ENCODE data around the gene CEP83. TPM values are rescaled to one million over a fixed set of nuclear protein-coding genes. Genes with fewer than 3 reads are reported as not detected.
A peak's percentile ranks its signal among the peaks of the same experiment; 100 is the strongest.

Gene CEP83
- total and polyA plus RNA-seq, 2 experiments from 2014 or later, result 5.8 to 6.9 TPM

DNA sequence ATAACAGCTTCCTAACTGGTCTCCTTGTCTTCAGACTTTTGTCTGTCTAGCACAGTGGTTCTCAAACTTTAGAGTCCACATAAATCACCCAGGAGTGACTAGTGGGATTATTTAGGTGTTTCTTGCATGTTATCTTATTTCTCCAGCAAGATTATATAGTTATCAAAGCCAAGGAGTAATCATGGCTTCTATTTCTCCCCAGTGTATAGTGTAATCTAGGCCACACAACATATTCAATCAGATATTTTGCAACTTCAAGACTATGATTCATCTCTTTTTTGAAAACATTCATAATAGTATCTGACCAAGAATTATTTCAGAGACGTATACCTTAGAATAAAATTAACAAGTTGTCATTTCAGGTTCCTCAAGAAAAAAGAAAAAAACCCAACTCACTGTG is 131.9 kb downstream of the CEP83 start:
- Histone ChIP-seq H3K36me3 (ENCODE audit: low read depth) (no peaks in the 10 kb centered on the region), H4K20me1 (ENCODE audit: insufficient read depth) (no peaks in the 10 kb centered on the region), H2AFZ (no peak overlapping the region), H3K9me3 (ENCODE audit: low read depth) (no peaks in the 10 kb centered on the region), H3K79me2 (ENCODE audit: insufficient read depth) (no peaks in the 10 kb centered on the region), H3K27ac (no peak overlapping the region), H3K9ac (no peak overlapping the region), H3K4me2 (ENCODE audit: unreplicated experiment) (no peak overlapping the region), H3K4me3 (no peak overlapping the region), H3K9me2 (ENCODE audit: insufficient read depth) (no peaks in the 10 kb centered on the region), H3K27me3 (replicated peaks; ENCODE audit: insufficient read depth) (no peaks in the 10 kb centered on the region), H3K4me1 (ENCODE audit: insufficient read depth) (peaks cover 19% of the 10 kb centered on the region), H3F3A (ENCODE audit: insufficient read depth) (peaks cover 24% of the 10 kb centered on the region)
- in situ Hi-C loops (cut with MboI), result no loop called here
- 81 to 90% methylated on average over 1 of the region's 1 CpG for WGBS, 2 experiments (ENCODE audit: low coverage in 1 of 2, low lambda C conversion rate in 2 of 2, missing lambda C conversion rate in 2 of 2)
- TF ChIP-seq EZH2 (IDR thresholded peaks at IDR 0.05; ENCODE audit: insufficient read depth, poor library complexity, severe bottlenecking) (no peak), EZH2phosphoT487 (IDR thresholded peaks at IDR 0.05; ENCODE audit: insufficient read depth, low read depth) (no peak)
- DNase-seq, result peak; percentile 25

DNA sequence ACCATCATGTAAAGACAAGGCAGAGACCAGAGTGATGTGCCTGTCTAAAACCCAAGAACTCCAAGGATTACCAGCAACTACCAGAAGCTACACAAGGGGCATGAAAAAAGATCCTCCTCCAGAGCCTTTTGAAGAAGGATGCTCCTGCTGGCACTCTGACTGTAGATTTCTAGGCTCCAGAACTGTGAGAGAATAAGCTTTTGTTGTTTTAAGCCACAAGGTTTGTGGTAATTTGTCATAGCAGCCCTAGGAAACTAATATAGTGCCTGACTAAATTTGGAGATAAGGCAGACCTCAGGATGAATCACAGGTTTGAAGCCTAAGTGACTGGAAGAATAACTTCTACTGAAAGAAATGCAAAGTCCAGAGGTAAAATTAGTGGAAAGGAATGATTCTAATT is 132.9 kb downstream of the CEP83 start:
- no peaks in the 10 kb centered on the region for H3K9me3 ChIP-seq (ENCODE audit: low read depth)
- H3K27me3 ChIP-seq (replicated peaks; ENCODE audit: insufficient read depth), result no peaks in the 10 kb centered on the region
- no peaks in the 10 kb centered on the region for H4K20me1 ChIP-seq (ENCODE audit: insufficient read depth)
- H3K27ac ChIP-seq, result 0 out of 2 replicates have a peak overlapping the region, but pooled peaks have one; percentile 17
- in situ Hi-C loops (cut with MboI), result no loop called here
- H3F3A ChIP-seq (ENCODE audit: insufficient read depth), result peaks cover 24% of the 10 kb centered on the region
- no peaks in the 10 kb centered on the region for H3K79me2 ChIP-seq (ENCODE audit: insufficient read depth)
- H3K36me3 ChIP-seq (ENCODE audit: low read depth), result no peaks in the 10 kb centered on the region
- no peak for TF ChIP-seq EZH2 (IDR thresholded peaks at IDR 0.05; ENCODE audit: insufficient read depth, poor library complexity, severe bottlenecking)
- H3K4me3 ChIP-seq, result no peak overlapping the region
- H2AFZ ChIP-seq, result no peak overlapping the region
- no peak overlapping the region for H3K9ac ChIP-seq
- no peaks in the 10 kb centered on the region for H3K9me2 ChIP-seq (ENCODE audit: insufficient read depth)
- DNase-seq, result peak; percentile 88
- H3K4me2 ChIP-seq (ENCODE audit: unreplicated experiment), result no peak overlapping the region
- peaks cover 19% of the 10 kb centered on the region for H3K4me1 ChIP-seq (ENCODE audit: insufficient read depth)

DNA sequence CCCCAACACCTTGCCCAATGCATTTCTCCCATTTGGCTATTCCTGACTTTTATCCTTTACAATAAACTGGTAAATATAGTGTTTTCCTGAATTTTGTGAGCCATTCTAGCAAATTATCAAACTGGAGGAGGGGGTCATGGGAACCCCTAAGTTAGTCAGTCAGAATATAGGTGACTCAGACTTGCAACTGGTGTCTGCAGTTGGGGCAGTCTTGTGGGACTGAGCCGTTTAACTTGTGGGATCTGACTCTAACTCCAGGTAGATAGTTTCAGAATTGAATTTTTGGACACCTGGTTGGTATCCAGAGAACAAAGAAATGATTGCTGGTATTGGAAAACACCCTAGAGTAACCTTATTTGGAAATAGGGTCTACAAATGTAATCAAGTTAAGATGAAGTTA is 133.4 kb downstream of the CEP83 start:
- H3K4me2 ChIP-seq (ENCODE audit: unreplicated experiment), result no peak overlapping the region
- no peak overlapping the region for H3K4me3 ChIP-seq
- DNase-seq, result no peak
- H2AFZ ChIP-seq, result no peak overlapping the region
- H3F3A ChIP-seq (ENCODE audit: insufficient read depth), result peaks cover 24% of the 10 kb centered on the region
- no peaks in the 10 kb centered on the region for H3K9me3 ChIP-seq (ENCODE audit: low read depth)
- H4K20me1 ChIP-seq (ENCODE audit: insufficient read depth), result no peaks in the 10 kb centered on the region
- in situ Hi-C loops (cut with MboI), result no loop called here
- no peaks in the 10 kb centered on the region for H3K9me2 ChIP-seq (ENCODE audit: insufficient read depth)
- no peaks in the 10 kb centered on the region for H3K79me2 ChIP-seq (ENCODE audit: insufficient read depth)
- H3K27me3 ChIP-seq (replicated peaks; ENCODE audit: insufficient read depth), result no peaks in the 10 kb centered on the region
- H3K27ac ChIP-seq, result 0 out of 2 replicates have a peak overlapping the region, but pooled peaks have one; percentile 17
- no peak for TF ChIP-seq EZH2 (IDR thresholded peaks at IDR 0.05; ENCODE audit: insufficient read depth, poor library complexity, severe bottlenecking)
- no peak for TF ChIP-seq EZH2phosphoT487 (IDR thresholded peaks at IDR 0.05; ENCODE audit: insufficient read depth, low read depth)
- no peak overlapping the region for H3K9ac ChIP-seq
- H3K4me1 ChIP-seq (ENCODE audit: insufficient read depth), result peaks cover 19% of the 10 kb centered on the region
- 91 to 100% methylated on average over 1 of the region's 1 CpG for WGBS, 2 experiments (ENCODE audit: low coverage in 1 of 2, low lambda C conversion rate in 2 of 2, missing lambda C conversion rate in 2 of 2)
- 0 out of 2 replicates have a peak, but pooled peaks cover 2% of the 10 kb centered on the region for H3K36me3 ChIP-seq (ENCODE audit: low read depth)

DNA sequence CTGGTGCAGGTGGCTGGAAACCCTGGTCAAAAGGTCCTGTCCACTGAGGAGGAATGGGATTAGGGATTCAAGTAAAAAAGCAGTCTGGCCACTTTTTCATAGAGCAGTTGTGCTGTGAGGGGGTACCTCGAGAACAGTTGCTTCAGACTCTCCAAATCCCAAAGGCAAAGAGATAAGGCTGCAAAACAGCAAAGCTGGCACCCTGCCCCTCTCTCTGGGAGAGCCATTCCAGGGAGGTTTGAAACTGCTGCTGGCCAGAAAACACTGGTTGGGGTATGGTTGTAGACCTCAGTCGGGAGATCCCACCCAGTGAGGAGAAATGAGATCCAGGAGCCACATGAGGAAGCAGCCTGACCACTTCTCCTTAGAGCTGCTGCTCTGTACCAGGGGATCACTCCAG is 137.3 kb downstream of the CEP83 start:
- no peak for TF ChIP-seq EZH2 (IDR thresholded peaks at IDR 0.05; ENCODE audit: insufficient read depth, poor library complexity, severe bottlenecking)
- no peak for TF ChIP-seq EZH2phosphoT487 (IDR thresholded peaks at IDR 0.05; ENCODE audit: insufficient read depth, low read depth)
- in situ Hi-C loops (cut with MboI), result no loop called here
- Histone ChIP-seq H4K20me1 (ENCODE audit: insufficient read depth) (no peaks in the 10 kb centered on the region), H3K4me3 (no peak overlapping the region), H3F3A (ENCODE audit: insufficient read depth) (peaks cover 15% of the 10 kb centered on the region), H3K36me3 (ENCODE audit: low read depth) (peaks cover 14% of the 10 kb centered on the region; the same call in 1 of the 2 replicates), H3K9me3 (ENCODE audit: low read depth) (peaks cover 7% of the 10 kb centered on the region), H3K79me2 (ENCODE audit: insufficient read depth) (no peaks in the 10 kb centered on the region), H3K27ac (no peak overlapping the region), H3K4me2 (ENCODE audit: unreplicated experiment) (no peak overlapping the region), H3K9ac (no peak overlapping the region), H3K27me3 (replicated peaks; ENCODE audit: insufficient read depth) (no peaks in the 10 kb centered on the region), H3K4me1 (ENCODE audit: insufficient read depth) (peaks cover 13% of the 10 kb centered on the region), H3K9me2 (ENCODE audit: insufficient read depth) (no peaks in the 10 kb centered on the region), H2AFZ (no peak overlapping the region)
- DNase-seq, result no peak
- 89 to 100% methylated on average over 2 of the region's 2 CpGs for WGBS, 2 experiments (ENCODE audit: low coverage in 1 of 2, low lambda C conversion rate in 2 of 2, missing lambda C conversion rate in 2 of 2)

DNA sequence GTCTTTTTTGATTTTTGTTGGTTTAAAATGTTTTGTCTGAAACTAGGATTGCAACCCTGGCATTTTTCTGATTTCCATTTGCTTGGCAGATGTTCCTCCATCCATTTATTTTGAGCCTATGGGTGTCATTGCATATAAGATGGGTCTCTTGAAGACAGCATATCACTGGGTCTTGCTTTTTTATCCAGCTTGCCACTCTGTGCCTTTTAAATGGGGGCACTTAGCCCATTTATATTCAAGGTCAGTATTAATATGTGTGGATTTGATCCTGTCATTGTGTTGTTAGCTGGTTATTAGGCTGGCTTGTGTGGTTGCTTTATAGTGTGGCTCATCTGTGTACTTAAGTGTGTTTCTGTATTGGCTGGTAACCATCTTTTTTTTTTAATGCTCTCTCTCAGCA is 139.6 kb downstream of the CEP83 start:
- in situ Hi-C loops (cut with MboI), result no loop called here

More for the DNA sequence above, 139.6 kb downstream of the CEP83 start:
- H3K36me3 ChIP-seq (ENCODE audit: low read depth), result peaks cover 14% of the 10 kb centered on the region; the same call in 1 of the 2 replicates
- no peaks in the 10 kb centered on the region for H3F3A ChIP-seq (ENCODE audit: insufficient read depth)
- no peaks in the 10 kb centered on the region for H3K79me2 ChIP-seq (ENCODE audit: insufficient read depth)
- H3K9ac ChIP-seq, result no peak overlapping the region
- TF ChIP-seq EZH2 (IDR thresholded peaks at IDR 0.05; ENCODE audit: insufficient read depth, poor library complexity, severe bottlenecking) (no peak), EZH2phosphoT487 (IDR thresholded peaks at IDR 0.05; ENCODE audit: insufficient read depth, low read depth) (no peak)
- H3K9me2 ChIP-seq (ENCODE audit: insufficient read depth), result no peaks in the 10 kb centered on the region
- no peaks in the 10 kb centered on the region for H4K20me1 ChIP-seq (ENCODE audit: insufficient read depth)
- H3K27me3 ChIP-seq (replicated peaks; ENCODE audit: insufficient read depth), result no peaks in the 10 kb centered on the region
- DNase-seq, result no peak
- no peak overlapping the region for H2AFZ ChIP-seq
- H3K27ac ChIP-seq, result no peak overlapping the region
- no peak overlapping the region for H3K4me2 ChIP-seq (ENCODE audit: unreplicated experiment)
- H3K4me3 ChIP-seq, result no peak overlapping the region
- H3K9me3 ChIP-seq (ENCODE audit: low read depth), result peaks cover 7% of the 10 kb centered on the region
- H3K4me1 ChIP-seq (ENCODE audit: insufficient read depth), result no peaks in the 10 kb centered on the region
